GM12801 (cell line): ENCODE measurements around the gene KLF3.

Source experiments
- TF ChIP-seq, protein P1 (sequence below): IDR thresholded peaks from one replicate; pipeline ENCODE4 v1.5.1; 2011; ENCODE audit warnings: control low read depth; ENCODE audit not compliant: insufficient read length; ENCODE audit errors: extremely low read depth

The KLF3 gene

DNA sequence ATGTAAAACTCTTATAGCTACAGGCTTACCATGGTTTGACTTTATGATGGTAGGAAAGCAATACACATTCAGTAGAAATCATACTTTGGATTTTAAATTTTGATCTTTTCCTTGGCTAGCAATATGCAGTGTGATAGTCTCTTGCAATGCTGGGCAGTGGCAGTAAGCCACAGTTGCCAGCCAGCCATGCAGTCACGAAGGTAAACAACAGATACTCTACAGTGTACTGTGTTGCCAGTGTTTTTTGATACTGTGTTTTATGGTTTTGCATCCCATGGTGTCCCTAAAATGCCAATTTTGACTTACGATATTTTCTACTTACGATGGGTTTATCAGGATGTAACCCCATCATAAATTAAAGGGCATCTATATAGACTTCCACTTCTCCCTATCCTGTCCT, 24.8 kb upstream of the KLF3 start:
- TF ChIP-seq, protein P1, sequence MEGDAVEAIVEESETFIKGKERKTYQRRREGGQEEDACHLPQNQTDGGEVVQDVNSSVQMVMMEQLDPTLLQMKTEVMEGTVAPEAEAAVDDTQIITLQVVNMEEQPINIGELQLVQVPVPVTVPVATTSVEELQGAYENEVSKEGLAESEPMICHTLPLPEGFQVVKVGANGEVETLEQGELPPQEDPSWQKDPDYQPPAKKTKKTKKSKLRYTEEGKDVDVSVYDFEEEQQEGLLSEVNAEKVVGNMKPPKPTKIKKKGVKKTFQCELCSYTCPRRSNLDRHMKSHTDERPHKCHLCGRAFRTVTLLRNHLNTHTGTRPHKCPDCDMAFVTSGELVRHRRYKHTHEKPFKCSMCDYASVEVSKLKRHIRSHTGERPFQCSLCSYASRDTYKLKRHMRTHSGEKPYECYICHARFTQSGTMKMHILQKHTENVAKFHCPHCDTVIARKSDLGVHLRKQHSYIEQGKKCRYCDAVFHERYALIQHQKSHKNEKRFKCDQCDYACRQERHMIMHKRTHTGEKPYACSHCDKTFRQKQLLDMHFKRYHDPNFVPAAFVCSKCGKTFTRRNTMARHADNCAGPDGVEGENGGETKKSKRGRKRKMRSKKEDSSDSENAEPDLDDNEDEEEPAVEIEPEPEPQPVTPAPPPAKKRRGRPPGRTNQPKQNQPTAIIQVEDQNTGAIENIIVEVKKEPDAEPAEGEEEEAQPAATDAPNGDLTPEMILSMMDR: no peak

DNA sequence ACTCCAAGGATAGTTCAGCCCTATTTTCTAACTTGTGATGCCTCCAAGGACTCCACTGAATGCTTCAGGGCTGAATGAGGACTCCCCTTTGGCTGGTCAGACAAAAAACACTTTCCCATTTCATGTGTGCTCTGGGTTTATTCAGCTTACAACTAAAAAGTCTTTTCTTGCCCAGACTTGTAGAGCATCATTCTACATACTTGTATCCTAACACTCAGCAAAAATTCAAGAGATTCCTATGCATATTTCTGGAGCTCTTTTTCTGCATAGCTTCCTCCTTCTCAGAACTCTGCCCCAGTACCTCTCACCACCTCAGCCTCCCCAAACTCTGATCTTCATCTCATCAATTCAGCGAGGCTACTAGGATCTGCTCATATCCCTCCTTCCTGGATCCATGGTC, 22.2 kb upstream of the KLF3 start:
- TF ChIP-seq, protein P1: no peak

DNA sequence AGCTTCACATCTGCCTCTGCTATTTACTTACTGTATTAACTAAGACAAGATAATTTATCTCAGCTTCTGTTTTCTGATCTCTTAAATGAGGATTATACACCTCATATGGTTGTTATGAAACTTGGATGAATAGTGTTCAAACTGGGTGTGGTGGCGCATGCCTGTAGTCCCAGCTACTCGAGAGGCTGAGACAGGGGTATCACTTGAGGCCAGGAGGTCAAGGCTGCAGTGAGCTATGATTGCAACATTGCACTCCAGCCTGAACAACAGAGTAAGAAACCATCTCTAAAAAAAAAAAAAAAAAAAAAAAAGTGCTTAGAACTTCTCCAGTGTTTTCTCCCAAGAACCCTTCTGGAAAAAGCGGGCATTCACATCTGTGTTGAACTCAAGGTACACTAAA, 19.8 kb upstream of the KLF3 start:
- TF ChIP-seq, protein P1: no peak

DNA sequence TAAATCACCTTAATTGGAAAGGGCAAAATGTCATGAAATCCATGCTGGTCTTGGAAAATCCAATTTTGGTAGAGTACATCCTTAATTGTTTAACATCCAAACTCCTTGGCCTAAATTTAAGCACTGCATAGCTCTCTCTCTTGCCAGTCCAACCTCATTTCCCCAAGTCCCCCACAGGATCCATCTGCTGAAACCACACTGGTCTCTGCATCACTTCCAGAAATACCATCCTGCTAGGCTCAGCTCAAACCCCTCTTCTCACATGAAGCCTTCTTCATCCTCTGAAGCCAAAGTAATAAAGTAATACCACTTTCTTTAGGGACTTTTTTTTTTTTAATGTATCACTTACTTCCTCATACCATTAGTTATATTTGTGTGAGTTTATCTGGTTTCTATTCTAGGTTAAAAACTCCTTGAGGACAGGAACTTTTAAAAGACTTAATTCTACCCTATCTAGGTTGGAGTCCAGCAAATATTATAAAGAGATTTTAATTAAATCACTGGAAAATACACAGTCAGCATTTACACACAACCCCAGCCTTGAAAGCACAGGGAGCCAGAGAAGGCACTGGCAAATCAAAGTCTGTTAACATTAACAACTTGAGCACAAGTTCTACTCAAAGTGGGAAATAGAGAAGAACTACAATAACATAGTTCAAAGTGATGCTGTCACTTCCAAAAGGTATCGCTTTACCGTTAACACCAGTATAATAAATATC, 16.7 kb upstream of the KLF3 start:
- TF ChIP-seq, protein P1: no peak

DNA sequence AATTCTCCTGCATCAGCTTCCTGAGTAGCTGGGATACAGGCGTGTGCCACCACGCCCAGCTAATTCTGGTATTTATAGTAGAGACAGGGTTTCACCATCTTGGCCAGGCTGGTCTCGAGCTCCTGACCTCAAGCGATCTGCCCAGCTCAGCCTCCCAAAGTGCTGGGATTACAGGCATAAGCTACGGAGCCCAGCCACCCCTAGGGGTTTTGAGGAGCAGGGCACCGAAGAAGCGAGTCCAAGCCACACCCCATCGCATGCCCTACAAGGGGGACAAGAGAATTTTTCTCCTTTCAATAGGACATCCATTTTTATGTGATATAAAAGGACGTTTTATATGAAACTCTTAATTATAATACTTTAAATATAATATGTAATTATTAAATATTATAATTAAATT, 13.9 kb upstream of the KLF3 start:
- TF ChIP-seq, protein P1: no peak

DNA sequence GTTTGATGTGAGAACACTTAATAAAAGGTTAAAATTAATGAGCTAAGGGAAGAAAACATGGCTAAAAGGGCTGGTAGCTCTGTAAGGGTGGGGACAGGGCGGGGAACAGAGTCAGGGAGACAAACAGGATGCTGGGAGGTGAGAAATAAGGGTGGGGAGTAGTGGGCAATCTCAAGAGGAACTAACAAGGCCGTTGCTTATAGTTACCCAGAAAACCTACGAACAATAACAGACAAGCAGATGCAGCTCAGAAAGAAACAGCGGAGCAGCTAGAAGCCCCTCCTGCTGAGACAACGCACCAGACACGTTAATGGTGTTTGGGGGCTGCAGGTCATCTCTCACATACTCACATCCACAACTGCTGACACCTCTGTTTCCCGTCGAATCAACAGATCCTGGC, 9.7 kb upstream of the KLF3 start:
- TF ChIP-seq, protein P1: no peak

DNA sequence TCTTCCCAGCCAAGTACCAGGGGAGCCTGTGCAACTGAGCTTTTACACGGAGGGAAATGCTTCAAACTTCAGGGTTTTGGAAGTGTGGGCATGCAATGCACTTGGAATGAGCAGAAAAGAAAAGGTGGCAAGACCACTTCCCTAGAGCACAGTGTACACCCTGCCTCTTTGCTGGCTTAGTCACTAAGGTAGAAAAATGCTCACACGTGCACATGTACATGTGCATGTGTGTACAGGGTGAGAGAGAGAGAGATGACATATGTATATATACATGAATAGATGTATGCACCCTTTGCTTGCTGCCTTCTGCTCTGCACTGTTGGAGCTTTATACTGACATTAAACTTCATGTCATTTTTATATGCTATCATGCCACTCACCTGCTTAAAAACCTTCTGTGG, 7.9 kb upstream of the KLF3 start:
- TF ChIP-seq, protein P1: no peak
